ENCODE data around the gene FTL. TPM values are rescaled to one million over a fixed set of nuclear protein-coding genes. Genes with fewer than 3 reads are reported as not detected.

FTL gene
- total RNA-seq, 2 experiments from 2014 or later: 1,110 to 1,123 TPM

DNA sequence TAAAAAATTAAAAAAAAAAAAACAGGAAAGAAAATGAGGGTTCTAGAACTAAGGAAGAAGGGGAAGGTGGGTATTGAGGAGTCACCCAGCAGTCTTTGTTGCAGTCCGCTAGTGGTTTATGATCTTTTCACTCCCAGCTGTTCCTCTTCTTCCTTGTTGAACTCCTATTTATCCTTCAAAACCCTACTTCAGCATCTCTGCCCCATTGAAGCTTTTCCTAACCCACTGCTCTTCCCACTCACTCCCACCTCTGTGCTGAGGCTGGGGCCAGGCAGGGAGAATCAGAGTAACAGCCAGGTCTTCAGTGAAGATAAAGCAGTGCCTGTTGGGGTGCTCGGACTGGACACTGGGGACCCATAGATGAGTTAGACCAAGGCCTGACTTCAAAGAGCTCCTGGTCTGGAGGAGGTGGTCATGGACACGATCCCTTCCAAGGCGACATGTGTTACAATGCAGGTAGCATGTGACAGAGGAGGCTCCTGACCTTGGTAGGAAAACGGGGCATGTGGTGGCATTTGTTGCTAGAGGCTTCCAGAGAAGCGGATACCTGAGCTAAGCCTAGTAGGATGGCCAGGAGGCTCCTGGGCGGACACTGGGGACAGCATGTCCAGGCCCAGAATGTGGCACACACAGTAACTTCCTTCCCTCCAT, 40.0 kb downstream of the FTL start:
- Mint-ChIP-seq H3K4me1 (no peaks in the 10 kb centered on the region), H3K36me3 (ENCODE audit: low read depth) (peaks cover 27% of the 10 kb centered on the region), H3K9me3 (no peaks in the 10 kb centered on the region), H3K27me3 (no peaks in the 10 kb centered on the region), H3K27ac (no peak overlapping the region), H3K4me3 (no peak overlapping the region)
- DNase-seq: no peak
- POLR2A ChIA-PET: no interaction called here
- CTCF ChIA-PET: interaction anchor here (0.6 to 1.2 kb wide), 2 partner anchors 12 to 294 kb away, joined by 3 to 5 read pairs; partner anchors contain the start of genes GYS1 and RUVBL2

DNA sequence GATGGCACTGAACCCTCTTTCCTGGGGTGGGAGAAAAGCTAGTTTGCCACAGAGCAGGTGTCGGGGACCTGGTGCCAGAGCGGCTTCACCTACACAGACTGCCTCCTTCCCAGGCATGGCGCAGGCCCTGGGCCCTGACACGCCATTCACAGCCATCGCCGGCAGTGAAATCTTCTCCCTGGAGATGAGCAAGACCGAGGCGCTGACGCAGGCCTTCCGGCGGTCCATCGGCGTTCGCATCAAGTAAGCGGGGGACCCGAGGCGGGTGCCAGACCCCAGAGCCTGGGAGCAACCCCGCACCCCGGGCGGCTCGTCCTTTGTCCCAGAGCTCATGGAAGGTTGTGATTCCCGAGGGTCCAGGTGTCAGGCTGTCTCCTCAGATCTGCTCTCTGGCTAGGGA, 41.8 kb downstream of the FTL start:
- no peak for DNase-seq
- ChIA-PET POLR2A (interaction anchor here (1.0 kb wide), 1 partner anchor 14 kb away, joined by 3 read pairs; the partner anchor contains the start of genes GYS1 and RUVBL2), CTCF (no interaction called here)

DNA sequence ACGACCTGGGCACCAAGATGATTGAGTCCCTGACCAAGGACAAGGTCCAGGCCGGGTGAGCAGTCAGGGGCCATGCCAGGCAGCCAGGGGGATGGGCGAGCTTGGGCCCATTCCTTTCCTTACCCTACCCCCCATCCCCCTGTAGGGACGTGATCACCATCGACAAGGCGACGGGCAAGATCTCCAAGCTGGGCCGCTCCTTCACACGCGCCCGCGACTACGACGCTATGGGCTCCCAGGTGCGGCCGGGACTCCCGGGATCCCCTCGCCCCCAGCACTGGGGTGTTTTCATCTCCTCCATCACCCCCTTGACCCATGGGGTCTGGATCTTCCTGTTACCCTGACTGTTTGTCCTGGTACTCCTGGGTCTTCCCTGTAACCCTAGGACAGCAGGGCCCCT, 44.7 kb downstream of the FTL start:
- H3K36me3 Mint-ChIP-seq (ENCODE audit: low read depth): peaks cover 36% of the 10 kb centered on the region
- no peak for DNase-seq
- H3K4me3 Mint-ChIP-seq: no peak overlapping the region
- ChIA-PET POLR2A (no interaction called here), CTCF (interaction anchor here (0.8 to 3.4 kb wide), 4 partner anchors 10 to 88 kb away, joined by 3 to 16 read pairs (median 16); partner anchors contain the start of genes GYS1 and RUVBL2)
- H3K27me3 Mint-ChIP-seq: no peaks in the 10 kb centered on the region
- no peaks in the 10 kb centered on the region for H3K9me3 Mint-ChIP-seq
- H3K27ac Mint-ChIP-seq: no peak overlapping the region
- H3K4me1 Mint-ChIP-seq: no peaks in the 10 kb centered on the region

More for the DNA sequence above, 41.8 kb downstream of the FTL start:
- no peaks in the 10 kb centered on the region for H3K27me3 Mint-ChIP-seq
- H3K4me1 Mint-ChIP-seq: no peaks in the 10 kb centered on the region
- no peak overlapping the region for H3K4me3 Mint-ChIP-seq
- no peak overlapping the region for H3K27ac Mint-ChIP-seq
- peaks cover 37% of the 10 kb centered on the region for H3K36me3 Mint-ChIP-seq (ENCODE audit: low read depth)
- no peaks in the 10 kb centered on the region for H3K9me3 Mint-ChIP-seq

DNA sequence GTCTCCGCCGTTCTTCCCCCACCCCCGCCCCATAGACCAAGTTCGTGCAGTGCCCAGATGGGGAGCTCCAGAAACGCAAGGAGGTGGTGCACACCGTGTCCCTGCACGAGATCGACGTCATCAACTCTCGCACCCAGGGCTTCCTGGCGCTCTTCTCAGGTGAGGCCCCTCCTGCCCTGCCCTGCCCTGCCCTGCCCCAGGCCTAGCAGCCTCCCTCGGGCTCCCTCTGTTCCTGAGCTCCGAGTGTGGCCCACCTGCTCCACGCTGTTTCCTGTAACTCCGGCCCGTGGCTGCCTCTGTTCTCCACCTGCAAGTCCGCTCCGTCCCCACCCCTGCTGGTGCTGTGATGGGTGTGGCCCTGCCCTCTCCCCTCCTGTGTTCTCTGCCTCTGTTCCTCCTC, 45.3 kb downstream of the FTL start:
- Mint-ChIP-seq H3K4me1 (no peaks in the 10 kb centered on the region), H3K9me3 (no peaks in the 10 kb centered on the region), H3K36me3 (ENCODE audit: low read depth) (peaks cover 30% of the 10 kb centered on the region), H3K27me3 (no peaks in the 10 kb centered on the region), H3K27ac (no peak overlapping the region), H3K4me3 (no peak overlapping the region)
- ChIA-PET POLR2A (no interaction called here), CTCF (interaction anchor here (0.8 to 3.4 kb wide), 3 partner anchors 11 to 87 kb away, joined by 3 to 16 read pairs (median 15); partner anchors contain the start of genes GYS1 and RUVBL2)
- DNase-seq: no peak

DNA sequence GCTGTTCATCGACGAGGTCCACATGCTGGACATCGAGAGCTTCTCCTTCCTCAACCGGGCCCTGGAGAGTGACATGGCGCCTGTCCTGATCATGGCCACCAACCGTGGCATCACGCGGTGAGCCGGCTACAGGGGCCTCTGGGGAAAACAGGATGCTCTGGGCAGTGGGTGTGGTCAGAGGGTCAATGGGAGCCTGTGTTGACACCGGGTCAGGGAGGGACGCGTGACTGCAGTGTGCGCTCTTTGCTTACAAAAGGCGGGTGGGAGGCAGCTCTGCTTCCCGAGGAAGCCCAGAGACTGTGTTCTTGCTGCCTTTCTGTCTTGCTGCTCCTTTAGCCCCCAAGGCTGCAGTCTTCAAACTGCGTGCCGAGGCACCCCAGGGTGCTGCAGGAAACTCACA, 46.1 kb downstream of the FTL start:
- H3K9me3 Mint-ChIP-seq: no peaks in the 10 kb centered on the region
- POLR2A ChIA-PET: interaction anchor here (1.3 kb wide), 1 partner anchor 17 kb away, joined by 3 read pairs; the partner anchor contains the start of gene RUVBL2
- peaks cover 32% of the 10 kb centered on the region for H3K36me3 Mint-ChIP-seq (ENCODE audit: low read depth)
- H3K27ac Mint-ChIP-seq: no peak overlapping the region
- DNase-seq: no peak
- no peak overlapping the region for H3K4me3 Mint-ChIP-seq
- H3K4me1 Mint-ChIP-seq: no peaks in the 10 kb centered on the region
- no peaks in the 10 kb centered on the region for H3K27me3 Mint-ChIP-seq
- CTCF ChIA-PET: interaction anchor here (3.4 kb wide), 1 partner anchor 11 kb away, joined by 16 read pairs; no protein-coding TSS in a partner anchor

DNA sequence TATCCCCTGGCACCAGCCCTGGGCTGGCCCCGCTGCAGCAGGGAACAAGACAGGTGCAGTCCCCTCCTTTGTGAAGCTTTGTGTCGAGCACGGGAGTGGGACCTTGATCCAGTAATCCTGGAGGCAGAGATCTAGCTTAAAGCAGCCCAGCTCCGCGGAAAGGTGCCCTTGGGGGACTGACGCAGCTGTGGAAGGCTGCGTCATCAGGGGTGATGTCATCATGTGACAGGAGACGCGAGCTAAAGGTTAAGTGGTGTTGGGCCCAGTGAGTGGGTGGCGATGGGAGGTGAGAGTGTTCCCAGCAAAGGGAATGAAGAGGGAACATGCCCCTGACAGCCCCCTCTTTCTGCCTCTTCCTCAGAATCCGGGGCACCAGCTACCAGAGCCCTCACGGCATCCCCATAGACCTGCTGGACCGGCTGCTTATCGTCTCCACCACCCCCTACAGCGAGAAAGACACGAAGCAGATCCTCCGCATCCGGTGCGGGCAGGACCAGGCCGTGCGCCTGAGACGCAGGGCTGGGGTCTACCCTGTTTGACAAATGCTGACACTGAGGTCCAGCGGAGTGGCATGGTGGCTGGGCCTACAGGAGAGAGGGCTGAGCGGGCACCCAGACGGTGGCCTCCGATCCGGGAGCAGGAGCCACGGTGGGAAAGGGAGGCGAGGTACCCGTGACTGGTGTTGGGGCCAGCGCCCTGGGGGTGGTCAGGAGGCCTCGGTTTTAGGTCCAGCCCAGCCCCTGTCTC, 49.2 kb downstream of the FTL start:
- peaks cover 8% of the 10 kb centered on the region for H3K27me3 Mint-ChIP-seq
- H3K27ac Mint-ChIP-seq: no peak overlapping the region
- no peak for DNase-seq
- CTCF ChIA-PET: interaction anchor here (1.3 to 2.7 kb wide), 2 partner anchors 14 to 21 kb away, joined by 5 to 8 read pairs; partner anchors contain the start of genes GYS1 and RUVBL2
- no peaks in the 10 kb centered on the region for H3K9me3 Mint-ChIP-seq
- H3K4me3 Mint-ChIP-seq: no peak overlapping the region
- H3K36me3 Mint-ChIP-seq (ENCODE audit: low read depth): peaks cover 25% of the 10 kb centered on the region
- POLR2A ChIA-PET: interaction anchor here (0.5 to 1.5 kb wide), 3 partner anchors 21 to 544 kb away, joined by 3 to 5 read pairs (median 3); partner anchors contain the start of genes GYS1 and RUVBL2
- peaks cover 16% of the 10 kb centered on the region for H3K4me1 Mint-ChIP-seq

DNA sequence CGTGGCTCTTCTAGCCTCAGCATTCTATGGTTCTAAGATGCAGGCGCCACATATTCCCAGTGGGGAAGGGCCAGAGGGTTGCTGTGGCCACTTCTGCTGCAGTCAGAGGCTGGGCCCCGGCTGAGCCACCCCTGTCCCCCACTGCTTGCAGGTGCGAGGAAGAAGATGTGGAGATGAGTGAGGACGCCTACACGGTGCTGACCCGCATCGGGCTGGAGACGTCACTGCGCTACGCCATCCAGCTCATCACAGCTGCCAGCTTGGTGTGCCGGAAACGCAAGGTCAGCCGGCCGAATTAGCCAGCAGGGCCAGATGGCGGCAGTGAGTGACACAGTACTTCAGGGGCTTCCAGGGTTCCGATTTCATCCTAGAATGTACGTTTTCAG, 49.8 kb downstream of the FTL start:
- no peak overlapping the region for H3K4me3 Mint-ChIP-seq
- H3K27ac Mint-ChIP-seq: no peak overlapping the region
- H3K9me3 Mint-ChIP-seq: no peaks in the 10 kb centered on the region
- peaks cover 21% of the 10 kb centered on the region for H3K4me1 Mint-ChIP-seq
- peaks cover 22% of the 10 kb centered on the region for H3K36me3 Mint-ChIP-seq (ENCODE audit: low read depth)
- ChIA-PET CTCF (interaction anchor here (1.2 kb wide), 1 partner anchor 21 kb away, joined by 4 read pairs; the partner anchor contains the start of genes GYS1 and RUVBL2), POLR2A (no interaction called here)
- no peak for DNase-seq
- peaks cover 9% of the 10 kb centered on the region for H3K27me3 Mint-ChIP-seq

DNA sequence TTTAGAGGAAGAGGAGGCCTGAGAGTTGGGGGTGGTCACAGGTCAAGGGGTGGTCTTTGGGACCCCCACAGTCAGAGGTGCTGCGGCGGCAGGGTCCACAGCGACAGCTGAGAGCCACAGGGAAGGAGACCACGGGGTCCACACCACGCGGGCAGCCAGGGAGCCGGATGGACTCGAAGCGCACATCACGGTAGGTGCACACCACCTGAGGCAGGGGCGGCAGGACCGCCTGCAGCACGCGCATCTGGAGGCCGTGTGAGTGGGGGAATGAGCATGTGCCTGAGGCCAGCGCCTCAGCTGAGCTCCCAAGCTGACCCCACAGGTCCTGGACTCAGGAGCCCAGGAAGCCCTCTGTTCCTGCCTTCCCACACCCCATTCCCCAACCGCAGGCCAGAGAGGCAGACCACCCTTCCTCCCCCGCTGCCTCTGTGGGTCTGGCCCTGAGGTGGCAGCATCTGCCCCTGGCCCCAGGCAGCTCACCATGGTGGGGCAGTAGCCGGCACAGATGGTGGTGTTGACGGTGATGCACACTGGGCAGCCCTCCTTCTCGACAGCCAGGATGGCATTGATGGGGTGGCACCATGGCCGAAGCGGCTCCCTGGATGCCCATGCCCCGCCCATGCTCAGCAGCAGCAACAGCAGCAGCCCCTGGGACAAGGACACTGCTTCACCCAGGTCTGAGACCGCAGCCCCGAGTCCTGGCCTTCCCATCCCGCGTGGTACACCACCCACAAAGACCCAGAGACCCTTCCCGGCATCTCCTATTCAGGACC, 51.1 kb downstream of the FTL start:
- CTCF ChIA-PET: interaction anchor here (1.2 kb wide), 1 partner anchor 23 kb away, joined by 4 read pairs; the partner anchor contains the start of genes GYS1 and RUVBL2
- Mint-ChIP-seq H3K4me3 (no peak overlapping the region), H3K27ac (no peak overlapping the region), H3K27me3 (peaks cover 9% of the 10 kb centered on the region), H3K4me1 (peaks cover 31% of the 10 kb centered on the region), H3K36me3 (ENCODE audit: low read depth) (peaks cover 13% of the 10 kb centered on the region), H3K9me3 (no peaks in the 10 kb centered on the region)
- no peak for DNase-seq
- POLR2A ChIA-PET: no interaction called here

Other genes with a start within 250 kb of the FTL start
- gene MAMSTR, start 245.6 kb upstream of the FTL start, total RNA-seq: 1 to 10 TPM in 1 of 2 experiments, under 1 TPM in 1; 0.88 to 1.2 TPM
- under 1 TPM; 0.05 to 0.15 TPM for gene RASIP1, start 224.7 kb upstream of the FTL start, total RNA-seq
- not detected for gene IZUMO1, start 218.4 kb upstream of the FTL start, total RNA-seq
- under 1 TPM; 0.28 to 0.45 TPM for gene FUT1, start 212.7 kb upstream of the FTL start, total RNA-seq
- gene FGF21, start 209.8 kb upstream of the FTL start, total RNA-seq: not detected
- gene BCAT2, start 154.3 kb upstream of the FTL start, total RNA-seq: 10 to 100 TPM; 39.8 TPM
- gene HSD17B14, start 128.8 kb upstream of the FTL start, total RNA-seq: under 1 TPM; 0.50 to 0.63 TPM
- 1 to 10 TPM; 4.5 to 5.5 TPM for gene PLEKHA4, start 96.7 kb upstream of the FTL start, total RNA-seq
- gene PPP1R15A, start 92.9 kb upstream of the FTL start, total RNA-seq: 10 to 100 TPM; 77.2 to 81.4 TPM
- under 1 TPM in 1 of 2 experiments, not detected in 1; 0.13 TPM for gene TULP2, start 66.6 kb upstream of the FTL start, total RNA-seq
- 100 to 1,000 TPM; 287 to 300 TPM for gene NUCB1, start 65.0 kb upstream of the FTL start, total RNA-seq
- gene DHDH, start 31.6 kb upstream of the FTL start, total RNA-seq: 1 to 10 TPM; 1.6 to 2.9 TPM
- 100 to 1,000 TPM; 255 to 258 TPM for gene BAX, start 10.4 kb upstream of the FTL start, total RNA-seq
- gene GYS1, start 28.0 kb downstream of the FTL start, total RNA-seq: 10 to 100 TPM; 55.1 to 56.3 TPM
- gene RUVBL2, start 28.6 kb downstream of the FTL start, total RNA-seq: 10 to 100 TPM; 74.7 to 80.1 TPM
- gene LHB, start 51.8 kb downstream of the FTL start, total RNA-seq: under 1 TPM; 0.63 to 0.88 TPM
- gene CGB3, start 59.0 kb downstream of the FTL start, total RNA-seq: not detected
- gene CGB2, start 66.6 kb downstream of the FTL start, total RNA-seq: not detected
- gene CGB1, start 71.6 kb downstream of the FTL start, total RNA-seq: not detected
- not detected for gene CGB5, start 78.5 kb downstream of the FTL start, total RNA-seq
- not detected for gene CGB8, start 83.8 kb downstream of the FTL start, total RNA-seq
- gene CGB7, start 92.4 kb downstream of the FTL start, total RNA-seq: not detected
- not detected for gene NTF4, start 99.5 kb downstream of the FTL start, total RNA-seq
- gene KCNA7, start 107.4 kb downstream of the FTL start, total RNA-seq: not detected
- 100 to 1,000 TPM; 179 to 188 TPM for gene SNRNP70, start 120.1 kb downstream of the FTL start, total RNA-seq
- gene LIN7B, start 149.1 kb downstream of the FTL start, total RNA-seq: 1 to 10 TPM; 4.3 to 4.7 TPM
- gene C19orf73, start 153.8 kb downstream of the FTL start, total RNA-seq: 1 to 10 TPM; 1.0 TPM
- 1 to 10 TPM; 2.6 TPM for gene PPFIA3, start 154.2 kb downstream of the FTL start, total RNA-seq
- not detected for gene HRC, start 190.1 kb downstream of the FTL start, total RNA-seq
- gene TRPM4, start 192.5 kb downstream of the FTL start, total RNA-seq: under 1 TPM in 1 of 2 experiments, not detected in 1; 0.58 TPM

Measured in activated CD4-positive, alpha-beta memory T cell treated with anti-CD3 and anti-CD28 coated beads, Interleukin-2, amount 10 ng/mL, durations not matched to agents 7 days and 5 days (primary cell).